NCI-H1092 (cell line): Measurements from ENCODE around the gene DDX24.

ENCODE experiments used
- DNase-seq: peaks from one replicate; lab custom pipeline; 2025; lab: John Stamatoyannopoulos, UW

Gene DDX24

DNA sequence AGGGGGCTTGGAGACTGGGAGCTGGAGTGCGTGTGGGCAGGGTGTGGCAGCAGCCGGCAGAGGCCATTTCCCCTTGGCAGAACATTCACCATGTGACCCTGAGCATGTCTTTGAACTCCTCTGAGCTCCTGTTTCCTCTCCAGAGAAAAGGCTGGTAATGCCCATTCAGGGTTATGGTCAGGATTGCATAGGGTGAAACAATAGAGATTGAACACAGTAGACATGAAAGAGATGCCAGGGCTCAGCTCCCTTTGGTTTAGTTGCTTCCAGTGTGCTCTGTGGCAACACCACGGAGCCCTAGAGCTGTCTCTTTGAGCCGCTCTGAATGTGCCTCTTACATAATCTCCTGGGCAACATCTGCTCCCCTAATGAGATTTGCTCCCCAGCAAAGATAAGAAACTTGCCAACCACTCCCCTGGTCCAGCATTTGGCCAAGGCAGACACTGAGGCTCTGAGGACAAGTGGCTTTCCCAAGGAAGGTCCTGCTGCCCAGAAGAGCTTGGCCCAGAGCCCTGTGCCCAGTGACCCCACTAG lies 34.1 kb upstream of the DDX24 start:
- no peak for DNase-seq

DNA sequence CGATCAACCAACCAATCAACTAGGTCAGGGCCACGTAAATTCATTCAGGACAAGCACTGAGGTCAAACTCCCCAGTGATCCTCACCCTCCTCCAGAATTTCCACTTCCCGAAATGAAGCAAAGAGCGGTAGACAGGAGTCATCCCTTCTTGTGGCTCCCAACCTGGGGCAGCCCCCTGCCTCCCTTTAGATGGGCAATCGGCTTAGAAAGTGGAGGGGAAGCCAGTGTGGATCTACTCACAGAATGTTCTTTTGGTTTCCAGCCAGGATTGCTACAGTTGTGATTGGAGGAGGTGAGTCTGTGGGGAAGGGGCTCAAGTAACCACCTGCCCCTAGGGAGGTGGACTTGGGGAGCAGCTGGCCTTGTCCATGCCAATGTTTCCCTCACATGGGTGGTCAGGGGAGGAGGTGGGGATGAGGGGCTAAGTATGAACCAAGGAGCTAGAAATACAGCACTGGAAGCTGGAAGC lies 33.6 kb upstream of the DDX24 start:
- no peak for DNase-seq

DNA sequence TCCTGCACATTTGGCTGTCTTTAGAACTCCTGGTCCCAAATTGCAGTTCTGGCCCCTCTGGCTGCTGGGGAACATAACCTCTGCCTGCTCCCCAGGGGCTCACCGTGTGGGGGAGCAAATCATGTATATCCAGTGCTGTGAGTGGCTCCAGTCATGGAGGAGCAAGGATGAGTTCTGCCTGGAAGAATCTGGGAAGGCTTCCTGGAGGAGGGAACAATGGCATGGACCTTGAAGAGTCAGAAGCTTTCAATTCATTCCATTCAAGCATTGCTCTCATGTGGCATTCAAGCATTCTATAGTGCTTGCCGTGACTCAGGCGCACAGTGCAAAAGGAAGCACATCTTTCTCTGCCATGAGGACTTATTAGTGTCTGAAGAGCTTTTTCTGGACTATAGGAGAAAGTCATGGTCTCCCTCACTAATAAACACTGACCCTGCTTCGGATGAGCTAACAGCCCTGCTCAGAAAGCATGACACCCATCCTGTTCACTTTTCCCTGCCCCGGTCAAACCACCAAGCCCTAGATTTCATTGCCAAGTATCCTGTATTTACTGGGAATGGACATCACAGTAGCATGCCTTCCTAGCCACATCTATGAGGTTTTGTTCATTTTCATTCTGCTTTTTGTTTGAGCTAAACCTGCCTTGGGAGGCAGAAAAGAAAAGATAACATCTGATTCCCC lies 33.0 kb upstream of the DDX24 start:
- no peak for DNase-seq

- peak; percentile 58 for DNase-seq
Observed at GRCh38 chr14:94113490-94113889, 32.5 kb upstream of the DDX24 start.

GRCh38 chr14:94113073-94113472 lies 32.1 kb upstream of the DDX24 start:
- no peak for DNase-seq

GRCh38 chr14:94112513-94113063 lies 31.6 kb upstream of the DDX24 start:
- no peak for DNase-seq

GRCh38 chr14:94111276-94112095 lies 30.5 kb upstream of the DDX24 start:
- no peak for DNase-seq

DNA sequence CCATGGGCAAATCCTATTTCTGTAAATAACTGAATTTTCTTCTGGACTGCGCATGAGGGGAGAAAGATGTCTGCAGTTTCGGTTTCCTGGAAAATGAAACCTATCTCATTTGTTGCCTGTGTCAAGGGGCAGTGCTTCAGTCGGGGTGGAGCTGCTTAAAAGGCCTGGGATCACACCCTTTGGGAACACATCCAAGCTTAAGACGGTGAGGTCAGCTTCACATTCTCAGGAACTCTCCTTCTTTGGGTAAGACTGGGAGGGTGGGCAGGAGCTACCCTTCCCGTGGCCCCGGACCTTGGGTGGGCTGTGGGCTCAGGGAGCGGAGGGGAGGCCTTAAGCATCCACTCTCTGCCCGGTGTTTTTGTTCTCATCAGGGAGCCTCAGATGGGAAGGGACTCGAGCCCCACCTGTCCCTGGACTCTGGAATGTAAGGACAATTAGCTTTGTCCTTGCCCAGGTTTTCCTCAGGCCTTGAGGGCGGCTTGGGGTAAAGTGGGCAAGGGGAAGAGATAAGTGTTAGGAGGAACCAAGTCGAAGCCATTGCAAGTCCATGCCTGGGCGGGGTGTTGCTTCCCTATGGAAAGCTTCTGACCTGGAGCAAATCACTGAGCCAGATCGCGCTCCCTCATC lies 29.7 kb upstream of the DDX24 start, which contains the start of gene IFI27:
Gene IFI27, plus strand, starts transcription at position 185 of the 630 bp plus-strand sequence.
- DNase-seq: no peak

GRCh38 chr14:94109915-94110250 lies 28.9 kb upstream of the DDX24 start:
- no peak for DNase-seq

DNA sequence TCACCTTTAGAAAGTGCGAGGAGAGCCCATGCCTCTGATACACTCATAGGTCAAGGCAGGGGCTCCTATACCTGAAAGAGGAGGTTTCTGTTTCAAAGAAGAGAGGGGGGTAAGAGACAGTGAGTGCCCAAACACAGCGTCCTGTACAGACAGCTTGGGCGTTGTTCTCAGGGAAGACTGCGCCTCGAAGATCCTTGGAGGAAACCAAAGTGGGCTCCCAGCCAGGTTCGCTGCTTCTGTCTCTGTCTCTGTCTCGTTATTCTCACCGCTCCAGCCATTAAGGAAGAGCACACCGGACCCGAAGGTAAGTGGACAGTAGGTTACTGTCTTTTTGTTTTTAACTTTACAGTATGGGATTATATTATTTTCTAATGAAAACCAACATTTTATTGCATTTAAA lies 23.7 kb upstream of the DDX24 start:
- no peak for DNase-seq

GRCh38 chr14:94103554-94104150 lies 22.6 kb upstream of the DDX24 start:
- no peak for DNase-seq

DNA sequence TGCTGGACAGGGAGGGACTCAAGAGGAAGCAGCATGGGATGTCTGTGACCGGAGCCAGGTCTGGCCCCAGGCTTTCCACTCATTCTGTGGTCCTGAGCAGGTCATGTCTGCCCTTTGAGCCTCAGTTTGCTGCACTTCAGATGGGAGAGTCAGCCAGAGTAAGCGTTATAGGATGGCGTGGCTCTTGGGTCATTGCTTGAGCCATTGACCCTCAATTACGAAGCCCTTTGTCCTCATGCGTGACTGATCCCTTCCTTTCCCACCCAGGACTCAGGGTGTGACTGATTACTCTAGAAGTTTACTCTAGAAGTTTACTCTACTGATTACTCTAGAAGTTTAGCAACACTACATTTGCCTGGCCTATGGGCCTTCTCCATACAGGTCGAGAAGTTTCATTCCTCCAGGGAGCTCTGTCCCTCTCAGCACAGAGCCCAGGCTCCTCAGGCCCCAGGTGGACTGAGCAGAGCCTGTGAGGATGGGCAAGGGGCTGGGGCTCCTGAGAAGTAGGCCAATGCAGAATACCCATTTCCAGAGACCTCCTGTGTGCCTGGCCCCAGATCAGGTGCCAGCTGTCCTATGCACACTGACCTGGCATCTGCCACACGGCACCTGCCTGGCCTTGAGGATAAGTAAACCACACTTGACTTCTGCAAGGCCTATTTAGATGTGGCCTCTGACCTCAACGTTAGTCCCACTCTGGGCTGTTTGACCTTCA lies 21.9 kb upstream of the DDX24 start:
- DNase-seq: no peak

DNA sequence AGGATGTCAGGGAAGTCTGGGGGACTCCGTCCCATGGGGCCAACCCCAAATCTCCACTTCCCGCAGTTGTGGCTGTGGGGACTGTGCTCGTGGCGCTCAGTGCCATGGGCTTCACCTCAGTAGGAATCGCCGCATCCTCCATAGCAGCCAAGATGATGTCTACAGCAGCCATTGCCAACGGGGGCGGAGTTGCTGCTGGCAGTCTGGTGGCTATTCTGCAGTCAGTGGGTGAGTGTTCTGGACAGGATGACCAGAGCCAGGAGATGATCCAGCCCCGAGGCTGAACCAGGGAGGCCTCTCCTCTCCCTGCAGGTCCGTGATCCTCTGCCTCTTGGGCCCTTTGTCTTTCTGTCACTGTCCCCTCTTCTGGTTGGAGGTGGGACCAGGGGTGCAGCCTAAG lies 20.7 kb upstream of the DDX24 start:
- no peak for DNase-seq

DNA sequence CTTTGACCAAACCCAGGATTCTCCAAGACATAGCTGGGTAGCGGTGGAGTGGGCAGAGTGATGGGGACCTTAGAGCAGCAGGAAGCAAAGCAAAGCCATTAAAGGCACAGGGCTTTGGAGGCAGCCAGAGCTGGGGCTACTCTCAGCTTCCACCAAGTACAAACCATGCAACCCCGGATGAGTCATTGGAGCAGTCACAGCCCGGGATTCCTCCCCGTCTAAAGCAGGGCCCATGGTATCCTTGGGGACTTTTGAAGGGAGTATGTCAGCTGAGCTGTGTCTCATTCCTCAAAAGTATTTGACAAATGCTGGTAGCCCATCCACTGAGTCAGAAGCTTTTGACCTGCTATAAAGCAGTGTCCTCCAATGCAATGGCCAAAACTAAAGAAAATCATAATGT lies 19.8 kb upstream of the DDX24 start:
- no peak for DNase-seq

DNA sequence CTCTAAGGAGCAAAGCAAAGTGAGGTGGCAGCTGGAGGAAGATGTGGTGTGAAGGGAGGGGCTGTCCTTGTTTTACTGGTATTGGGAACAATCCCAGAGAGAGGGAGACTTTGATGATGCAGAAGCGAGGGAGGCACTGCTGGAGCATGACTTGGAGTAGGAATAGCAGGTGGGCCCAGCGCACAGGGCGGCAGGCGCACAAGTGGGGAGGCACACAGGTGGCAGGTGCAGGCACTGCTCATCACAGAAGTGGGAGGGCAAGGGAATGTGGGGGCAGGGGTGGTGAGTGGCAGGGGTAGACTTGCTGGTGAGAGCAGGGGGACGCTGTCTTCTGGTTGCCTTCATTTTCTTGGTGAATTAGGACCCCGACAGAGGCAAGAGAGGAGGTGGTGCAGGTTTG lies 18.0 kb upstream of the DDX24 start:
- no peak for DNase-seq

DNA sequence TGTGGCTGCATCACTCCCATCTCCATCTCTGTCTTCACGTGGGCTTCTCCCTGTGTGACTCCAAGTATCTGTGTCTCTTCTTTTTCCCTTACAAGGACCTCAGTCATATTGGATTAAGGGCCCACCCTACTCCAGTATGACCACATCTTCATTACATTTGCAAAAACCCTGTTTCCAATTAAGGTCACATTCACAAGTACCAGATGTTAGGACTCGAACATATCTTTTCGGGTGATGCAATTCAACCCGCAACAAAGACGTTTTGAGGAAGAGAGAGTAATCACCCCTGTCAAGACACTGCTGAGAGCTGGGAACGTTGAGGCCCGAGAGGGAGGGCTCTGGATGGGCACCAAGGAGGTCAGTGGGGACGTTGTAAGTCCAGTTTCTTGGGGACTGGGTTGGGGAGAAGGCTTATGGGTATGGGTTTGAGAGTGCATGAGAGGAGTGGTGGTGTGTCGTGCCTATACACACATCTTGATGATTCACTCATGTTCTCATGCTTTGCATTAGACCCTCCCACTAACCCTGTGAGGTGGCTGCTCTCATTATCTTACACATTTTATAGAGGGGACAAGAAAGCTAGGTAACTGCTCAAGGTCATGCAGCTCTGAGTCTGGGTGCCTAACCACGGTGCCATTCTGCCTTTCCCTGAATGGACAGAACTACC lies 17.5 kb upstream of the DDX24 start:
- no peak for DNase-seq

DNA sequence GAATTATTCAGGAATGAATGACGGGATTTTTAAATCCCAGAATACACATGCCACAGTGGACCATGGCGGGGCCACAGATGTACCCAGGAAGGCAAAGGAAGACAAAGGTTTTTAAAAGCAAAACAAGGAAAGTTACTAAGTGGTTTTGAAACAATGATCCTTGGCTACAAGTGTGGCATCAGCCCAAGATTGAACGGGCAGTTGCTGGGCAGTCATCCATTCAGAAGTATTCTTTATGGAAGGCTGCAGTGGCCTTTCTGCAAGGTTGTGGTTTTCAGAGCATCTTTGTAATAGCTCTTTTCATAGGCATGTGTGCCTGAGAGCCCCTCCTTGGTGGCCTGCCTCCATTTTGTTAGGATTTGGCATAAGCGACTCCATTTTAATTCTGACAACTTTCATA lies 16.1 kb upstream of the DDX24 start:
- DNase-seq: no peak

- DNase-seq: no peak
Observed at GRCh38 chr14:94093418-94093817, 12.4 kb upstream of the DDX24 start.

GRCh38 chr14:94089479-94089878 lies 8.5 kb upstream of the DDX24 start:
- DNase-seq: no peak

GRCh38 chr14:94088516-94088915 lies 7.5 kb upstream of the DDX24 start:
- no peak for DNase-seq

- no peak for DNase-seq
Observed at GRCh38 chr14:94087891-94088290, 6.9 kb upstream of the DDX24 start.
